NT2/D1 (cell line): ENCODE measurements around the gene POLR2E.

ENCODE experiments used
- SUZ12 ChIP-seq: IDR thresholded peaks from 2 replicates; pipeline ENCODE4 v1.6.1; 2011; ENCODE audit not compliant: insufficient read length, insufficient read depth; ENCODE audit errors: extremely low read depth
- ZNF274 ChIP-seq: IDR thresholded peaks from 2 replicates; pipeline ENCODE4 v1.6.1; 2011; ENCODE audit warnings: mild to moderate bottlenecking, low read depth, low read length

DNA sequence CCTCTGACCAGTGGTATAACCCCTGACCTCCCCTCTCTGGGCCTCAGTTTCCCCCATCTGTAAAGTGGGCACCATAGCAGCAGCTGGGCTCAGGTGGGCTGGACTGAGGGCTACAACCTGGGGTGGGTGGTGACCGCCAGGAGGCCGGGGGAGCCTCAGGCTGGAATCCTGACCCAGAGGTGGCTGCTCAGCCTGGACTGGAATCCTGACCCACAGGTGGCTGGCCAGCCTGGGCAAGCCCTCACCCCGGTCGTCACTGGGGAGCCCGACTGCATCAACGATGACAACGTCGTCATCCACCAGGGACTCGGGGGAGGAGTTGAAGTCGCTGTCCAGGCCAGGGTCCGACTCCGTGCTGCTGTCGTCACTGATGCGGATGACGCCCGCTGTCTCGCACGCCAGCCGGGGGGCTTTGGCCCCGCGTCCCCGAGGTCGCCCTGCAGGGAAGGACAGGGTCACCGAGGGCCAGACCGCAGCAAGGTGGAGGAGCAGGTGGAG, 18.9 kb upstream of the POLR2E start:
- no peak for TF ChIP-seq ZNF274
- TF ChIP-seq SUZ12: no peak
